ENCODE measurements around the gene HEPHL1.
"Not testable (repeated sequence)": the region's sequence is repeated elsewhere in the genome, so short reads cannot be mapped to it uniquely, and the experiment has no call there.

Gene HEPHL1, protein sequence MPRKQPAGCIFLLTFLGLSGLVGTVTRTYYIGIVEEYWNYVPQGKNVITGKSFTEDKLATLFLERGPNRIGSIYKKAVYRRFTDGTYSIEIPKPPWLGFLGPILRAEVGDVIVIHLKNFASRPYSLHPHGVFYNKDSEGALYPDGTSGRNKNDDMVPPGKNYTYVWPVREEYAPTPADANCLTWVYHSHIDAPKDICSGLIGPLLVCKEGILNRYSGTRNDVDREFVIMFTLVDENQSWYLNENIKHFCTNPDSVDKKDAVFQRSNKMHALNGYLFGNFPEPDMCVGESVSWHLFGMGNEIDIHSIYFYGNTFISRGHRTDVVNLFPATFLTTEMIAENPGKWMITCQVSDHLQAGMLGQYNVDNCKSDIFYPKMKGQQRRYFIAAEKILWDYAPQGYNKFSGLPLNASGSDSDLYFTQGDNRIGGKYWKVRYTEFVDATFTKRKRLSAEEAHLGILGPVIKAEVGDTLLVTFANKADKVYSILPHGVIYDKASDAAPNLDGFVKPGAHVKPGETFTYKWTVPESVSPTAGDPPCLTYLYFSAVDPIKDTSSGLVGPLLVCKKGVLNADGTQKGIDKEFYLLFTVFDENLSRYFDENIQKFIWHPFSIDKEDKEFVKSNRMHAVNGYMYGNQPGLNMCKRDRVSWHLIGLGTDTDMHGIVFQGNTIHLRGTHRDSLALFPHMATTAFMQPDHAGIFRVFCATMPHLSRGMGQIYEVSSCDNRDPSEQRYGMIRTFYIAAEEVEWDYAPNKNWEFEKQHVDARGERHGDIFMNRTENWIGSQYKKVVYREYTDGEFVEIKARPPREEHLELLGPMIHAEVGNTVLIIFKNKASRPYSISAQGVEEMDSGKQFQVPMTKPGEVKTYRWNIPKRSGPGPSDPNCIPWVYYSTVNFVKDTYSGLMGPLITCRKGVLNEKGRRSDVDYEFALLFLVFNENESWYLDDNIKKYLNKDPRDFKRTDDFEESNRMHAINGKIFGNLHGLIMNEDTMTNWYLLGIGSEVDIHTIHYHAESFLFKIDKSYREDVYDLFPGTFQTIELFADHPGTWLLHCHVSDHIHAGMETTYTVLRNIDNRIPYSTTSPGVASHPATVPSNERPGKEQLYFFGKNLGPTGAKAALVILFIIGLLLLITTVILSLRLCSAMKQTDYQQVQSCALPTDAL

DNA sequence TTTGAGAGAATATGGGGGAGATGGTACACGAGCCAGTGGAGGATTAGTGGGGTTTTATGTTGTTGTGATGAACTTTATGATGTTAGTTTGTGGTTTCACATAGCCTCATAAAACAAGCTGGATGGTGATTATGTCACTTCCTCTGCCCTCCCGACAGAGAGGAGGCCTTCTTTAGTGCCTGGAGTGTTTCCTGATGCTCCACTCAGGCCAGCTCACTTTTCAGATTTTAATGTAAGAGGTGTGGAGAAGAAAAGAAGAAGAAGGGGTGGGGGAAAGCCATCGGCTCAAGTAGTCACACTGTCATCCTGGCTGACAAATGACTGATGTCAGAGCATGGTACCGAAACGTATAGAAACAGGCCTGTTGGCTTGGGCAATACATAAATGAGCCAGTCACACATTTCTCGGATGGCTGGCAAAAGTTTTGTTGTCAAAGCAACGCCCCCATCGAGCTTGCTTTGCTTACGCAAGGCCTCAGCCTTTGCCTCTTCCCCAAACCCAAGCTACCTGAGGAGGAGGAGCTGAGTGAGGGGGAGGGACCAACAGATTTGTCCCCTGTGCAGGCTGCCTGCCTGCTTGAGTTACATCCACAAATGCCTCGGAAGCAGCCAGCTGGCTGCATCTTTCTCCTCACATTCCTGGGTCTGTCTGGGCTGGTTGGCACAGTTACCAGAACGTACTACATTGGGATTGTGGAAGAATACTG lies at the start of gene HEPHL1:
TSS of gene HEPHL1 (plus strand) at position 578 of the 705 bp plus-strand sequence. CDS start at position 593, 15 bp downstream.
- DNase-seq, result no peak

DNA sequence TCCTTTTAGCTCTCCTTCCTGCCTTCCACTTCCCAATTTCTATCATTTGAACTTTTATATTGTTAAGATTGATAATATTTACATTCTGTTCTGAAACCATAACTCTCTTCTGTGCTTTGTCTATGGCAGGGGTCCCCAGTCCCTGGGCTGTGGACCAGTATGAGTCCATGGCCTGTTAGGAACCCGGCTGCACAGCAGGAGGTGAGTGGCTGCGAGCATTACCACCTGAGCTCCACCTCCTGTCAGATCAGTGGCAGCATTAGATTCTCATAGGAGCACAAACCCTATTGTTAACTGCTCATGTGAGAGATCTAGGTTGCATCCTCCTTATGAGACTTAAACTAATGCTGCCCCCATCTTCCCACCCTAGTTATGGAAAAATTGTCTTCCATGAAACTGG lies 48.4 kb upstream of the HEPHL1 start:
- DNase-seq, result no peak

DNA sequence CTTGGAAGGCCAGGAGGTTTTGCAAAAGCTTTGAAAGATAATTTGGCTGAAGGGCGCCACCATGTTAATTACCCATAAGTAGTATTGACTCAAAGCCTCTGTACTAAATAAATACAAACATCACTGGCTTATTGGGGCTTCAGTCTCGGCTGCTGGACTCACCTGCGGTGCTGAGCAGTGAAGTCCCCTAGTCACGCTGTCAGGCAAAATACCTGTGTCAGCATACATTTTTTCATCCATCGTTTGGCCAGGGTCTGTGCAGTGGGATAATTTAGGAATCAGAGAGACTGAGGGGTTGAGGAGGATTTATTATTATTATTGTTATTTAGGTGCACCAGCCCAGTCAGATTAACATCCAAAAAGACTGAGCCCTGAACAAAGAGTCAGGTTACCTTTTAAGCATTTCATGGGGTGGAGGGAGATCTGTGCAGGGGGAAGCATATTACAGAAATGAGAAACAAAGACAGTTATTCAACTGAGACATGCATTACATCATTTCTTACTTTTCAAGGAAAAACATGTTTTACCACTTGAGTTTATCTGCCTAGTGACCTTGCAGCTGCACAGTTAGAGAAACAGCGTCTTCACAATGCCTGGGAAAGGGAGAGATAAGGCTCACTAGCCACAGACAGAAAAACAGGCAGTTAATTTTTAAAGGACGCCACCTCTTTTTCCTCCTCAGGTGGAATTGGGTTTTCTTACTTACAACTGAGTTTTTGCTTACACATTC lies 47.7 kb upstream of the HEPHL1 start:
- DNase-seq, result not testable (repeated sequence)

DNA sequence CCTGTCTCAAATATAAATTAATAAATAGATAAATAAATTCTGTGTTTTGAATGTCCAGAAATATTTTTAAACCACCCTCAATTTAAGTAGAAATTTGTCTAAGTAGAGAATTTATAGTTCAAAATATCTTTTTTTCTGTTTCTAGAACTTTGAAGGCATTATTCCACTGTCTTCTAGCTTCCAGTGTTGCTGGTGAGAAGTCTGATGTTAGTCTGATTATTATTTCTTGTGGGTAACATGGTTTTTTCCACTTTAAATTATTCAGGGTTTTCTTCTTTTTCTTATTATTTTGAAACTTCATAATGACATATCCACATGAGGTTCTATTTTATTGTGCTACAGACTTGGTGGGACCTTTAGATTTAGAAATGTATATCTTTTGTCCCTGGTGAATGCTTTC lies 46.4 kb upstream of the HEPHL1 start:
- DNase-seq, result no peak

DNA sequence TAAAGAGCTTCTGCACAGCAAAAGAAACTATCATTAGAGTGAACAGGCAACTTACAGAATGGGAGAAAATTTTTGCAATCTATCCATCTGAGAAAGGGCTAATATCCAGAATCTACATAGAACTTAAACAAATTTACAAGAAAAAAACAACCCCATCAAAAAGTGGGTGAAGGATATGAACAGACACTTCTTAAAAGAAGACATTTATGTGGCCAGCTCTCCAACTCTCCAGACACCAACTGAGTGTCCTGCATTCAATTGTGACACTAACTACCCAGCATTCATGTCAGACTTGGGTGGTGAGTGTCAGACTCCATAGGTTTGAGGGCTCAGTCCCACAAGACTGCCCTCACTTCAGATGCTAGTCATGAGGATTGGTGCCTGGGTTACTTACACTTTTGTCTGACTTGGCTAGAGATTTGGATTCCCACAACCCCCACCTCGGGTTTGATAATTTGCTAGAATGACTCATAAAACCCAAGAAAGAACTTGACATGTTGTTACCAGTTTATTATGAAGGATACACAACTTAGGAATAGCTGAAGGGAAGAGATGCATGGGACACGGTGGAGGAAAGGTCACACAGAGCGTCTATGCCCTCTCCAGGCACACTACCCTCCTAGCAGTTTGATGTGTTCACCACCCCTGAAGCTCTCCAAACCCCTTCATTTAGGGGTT lies 44.4 kb upstream of the HEPHL1 start:
- DNase-seq, result not testable (repeated sequence)

DNA sequence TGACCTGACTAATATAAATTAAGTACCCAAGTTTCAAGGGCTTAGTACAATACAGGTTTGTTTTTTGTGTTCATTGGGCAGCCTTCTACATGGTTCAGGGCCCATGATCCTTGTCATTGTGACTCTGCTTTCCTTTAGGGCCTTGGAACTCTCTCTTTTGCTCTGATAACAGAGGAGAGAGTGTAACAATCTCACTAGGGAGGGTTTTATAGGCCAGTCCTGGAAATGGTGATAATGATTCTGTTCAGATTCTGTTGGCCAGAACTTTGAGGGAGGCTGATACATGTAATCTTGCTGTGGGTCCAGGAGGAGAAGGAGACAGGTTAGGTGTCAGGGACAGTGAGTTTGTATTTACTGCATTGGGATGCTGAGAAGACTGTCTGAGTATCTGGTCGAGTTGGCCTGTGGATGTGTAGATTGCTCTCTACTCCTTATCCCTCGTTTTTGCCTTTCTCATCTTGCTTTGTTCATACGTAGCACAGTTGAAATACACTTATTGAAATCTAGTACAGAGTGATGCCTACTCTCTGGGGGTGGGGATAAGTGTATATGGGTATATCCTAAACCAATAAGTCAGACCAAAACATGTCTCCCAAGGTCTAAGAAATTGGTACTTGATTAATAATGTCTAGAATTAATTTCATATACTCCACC lies 37.5 kb upstream of the HEPHL1 start:
- DNase-seq, result no peak

DNA sequence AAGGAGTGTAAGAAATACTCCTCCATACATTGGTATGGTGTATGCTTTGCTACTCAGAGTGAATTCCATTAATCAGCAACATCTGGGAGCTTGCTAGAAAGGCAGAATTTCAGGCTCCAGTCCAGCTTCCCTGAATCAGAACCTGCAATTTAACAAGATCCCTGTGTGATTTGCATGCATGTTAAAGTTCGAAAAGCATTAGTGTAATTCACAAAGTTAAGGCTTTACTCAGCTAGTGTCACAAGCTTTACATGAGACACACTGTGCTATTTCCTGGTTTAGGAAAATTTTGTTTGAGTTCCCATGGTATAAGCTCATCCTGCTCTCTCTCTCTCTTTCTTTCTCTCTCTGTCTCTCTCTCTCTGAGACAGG lies 37.0 kb upstream of the HEPHL1 start:
- DNase-seq, result no peak

DNA sequence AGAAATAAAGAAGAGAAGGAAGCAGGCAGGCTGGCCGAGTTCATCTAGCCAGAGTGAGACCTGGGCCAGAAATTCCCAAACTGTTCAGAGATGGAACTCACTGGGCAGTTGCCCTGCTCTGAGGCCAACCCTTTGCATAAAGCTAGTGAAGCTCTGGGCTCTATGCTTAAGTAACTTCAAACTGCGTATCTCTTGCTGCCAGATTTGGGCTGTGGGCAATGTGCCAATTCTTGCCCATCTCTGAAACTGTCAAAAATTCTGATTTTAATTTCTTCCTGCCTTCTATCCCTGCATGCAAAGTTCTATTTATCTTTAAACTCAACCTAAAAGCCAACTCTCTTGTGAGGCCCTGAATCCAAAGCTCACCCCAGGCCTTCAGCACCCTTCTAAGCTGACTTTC lies 36.2 kb upstream of the HEPHL1 start:
- no peak for DNase-seq

DNA sequence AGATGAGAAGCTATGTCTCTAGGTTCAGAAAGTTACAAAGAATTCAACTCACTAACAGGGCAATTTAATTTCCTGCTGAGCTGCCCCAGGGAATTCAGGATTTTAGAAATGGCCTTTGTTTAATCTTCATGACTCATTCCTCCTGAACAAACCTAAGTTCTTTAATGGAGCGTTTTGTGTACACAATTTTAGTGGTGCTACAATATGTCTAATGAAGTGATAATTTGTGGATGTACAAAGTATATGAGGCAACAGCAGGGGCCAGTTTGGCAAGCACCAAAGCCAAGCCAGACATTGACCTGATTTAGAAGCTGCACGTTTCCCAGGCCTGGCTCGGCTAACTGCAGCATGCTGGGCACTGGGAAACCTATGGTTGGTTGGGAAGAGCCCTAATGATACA lies 34.4 kb upstream of the HEPHL1 start:
- DNase-seq, result no peak

DNA sequence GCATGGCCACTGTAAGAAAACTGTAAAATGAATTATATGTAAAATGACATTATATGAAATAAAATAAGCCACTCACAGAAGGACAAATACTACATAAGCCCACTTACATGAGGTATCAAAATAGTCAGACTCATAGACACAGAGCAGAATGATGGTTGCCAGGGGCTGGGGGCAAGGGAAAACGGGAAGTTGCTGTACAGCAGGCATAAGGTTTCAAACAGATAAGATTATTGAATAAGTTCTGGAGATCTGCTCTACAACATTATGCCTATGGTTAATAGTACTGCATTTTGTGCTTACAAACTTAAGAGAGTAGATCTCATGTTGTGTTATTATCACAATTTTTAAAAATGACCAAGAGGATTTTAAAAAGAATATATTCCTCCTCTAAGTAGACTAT lies 32.7 kb upstream of the HEPHL1 start:
- DNase-seq, result no peak

DNA sequence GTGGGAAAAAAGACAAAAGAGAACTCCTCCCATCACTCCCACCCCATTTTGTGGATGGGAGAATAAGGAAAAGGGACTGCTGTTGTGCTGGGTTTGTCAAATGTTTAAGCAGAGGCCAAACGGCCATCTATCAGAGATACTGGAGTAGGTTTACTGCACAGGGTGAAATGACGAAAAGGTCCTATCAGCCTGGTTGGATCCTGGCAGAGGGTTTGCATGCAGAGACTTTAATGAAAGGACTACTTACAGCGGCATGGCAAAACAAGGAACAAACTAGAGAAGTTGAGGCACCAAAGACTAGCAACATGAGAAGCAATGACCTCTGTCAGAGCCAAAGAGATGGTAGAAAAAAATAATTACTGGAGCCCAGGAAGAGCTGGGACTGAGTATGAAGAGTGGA lies 32.2 kb upstream of the HEPHL1 start:
- no peak for DNase-seq

DNA sequence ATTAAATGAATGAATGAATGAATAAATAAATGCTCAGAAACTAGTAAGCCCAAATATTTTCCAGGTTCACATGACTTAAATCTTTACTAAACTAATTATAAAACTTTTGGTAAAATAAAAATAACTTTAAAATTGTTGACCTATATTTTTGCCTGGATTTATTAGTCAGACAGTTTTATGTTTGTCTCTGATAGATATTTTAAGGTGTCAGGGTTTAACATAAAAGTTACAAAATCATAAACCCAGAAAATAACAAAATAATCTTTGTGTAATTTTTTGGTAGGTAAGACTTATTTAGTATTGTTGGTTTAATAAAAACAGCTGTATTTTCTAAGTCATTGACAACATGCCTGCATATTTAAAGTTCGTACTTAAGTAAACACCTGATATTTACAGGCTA lies 27.4 kb upstream of the HEPHL1 start:
- DNase-seq, result no peak

DNA sequence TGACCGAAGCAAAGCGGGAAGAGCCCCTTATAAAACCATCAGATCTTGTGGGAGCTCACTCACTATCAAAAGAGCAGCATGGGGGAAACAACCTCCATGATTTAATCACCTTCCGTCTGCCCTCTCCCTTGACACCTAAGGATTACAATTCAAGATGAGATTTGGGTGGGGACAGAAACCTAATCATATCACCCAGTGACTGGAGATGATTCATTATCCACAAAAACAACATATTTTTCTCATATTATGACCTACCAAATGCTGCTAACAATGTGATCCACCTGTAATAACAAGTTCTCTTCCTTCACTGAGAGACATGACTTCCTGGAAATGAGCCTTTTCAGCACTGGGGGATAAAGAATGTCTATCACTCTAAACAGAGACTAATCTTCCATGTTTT lies 23.4 kb upstream of the HEPHL1 start:
- DNase-seq, result no peak

DNA sequence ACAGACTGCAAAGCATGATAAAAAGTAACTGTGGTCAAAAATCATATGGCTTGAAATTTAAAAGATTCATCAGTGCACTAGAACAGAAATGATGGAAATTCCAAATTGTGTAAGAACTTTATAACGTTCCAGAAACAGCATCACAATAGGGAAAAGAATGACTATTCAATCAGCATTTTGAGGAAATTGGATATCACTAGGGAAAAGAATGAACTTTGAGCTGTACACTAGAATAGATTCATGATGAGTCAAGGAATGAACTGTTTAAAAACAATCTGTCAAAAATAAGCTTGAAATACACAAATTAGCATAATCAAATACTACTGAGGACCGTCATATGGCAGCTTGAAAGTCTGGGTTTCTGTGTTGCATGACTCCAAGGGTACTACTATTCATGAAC lies 20.5 kb upstream of the HEPHL1 start:
- DNase-seq, result no peak

DNA sequence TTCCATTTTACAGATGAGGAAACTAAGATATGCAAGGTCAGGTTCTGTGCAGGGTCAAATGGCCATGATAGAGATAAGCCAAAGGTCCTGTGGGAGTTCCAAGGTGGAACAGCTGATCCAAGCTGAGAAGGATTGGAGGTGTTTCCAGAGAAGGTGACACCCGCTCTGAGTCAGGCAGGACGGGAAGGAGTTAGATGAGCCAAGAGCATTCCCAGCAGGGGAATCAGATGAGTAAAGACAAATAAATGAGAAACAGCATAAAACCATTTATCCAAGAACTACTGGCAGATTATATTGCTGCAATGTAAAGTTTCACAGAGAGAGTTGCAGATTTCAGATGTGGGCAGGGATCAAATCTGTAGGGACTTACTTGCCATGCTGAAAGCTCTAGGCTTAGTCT lies 18.9 kb upstream of the HEPHL1 start:
- DNase-seq, result no peak

DNA sequence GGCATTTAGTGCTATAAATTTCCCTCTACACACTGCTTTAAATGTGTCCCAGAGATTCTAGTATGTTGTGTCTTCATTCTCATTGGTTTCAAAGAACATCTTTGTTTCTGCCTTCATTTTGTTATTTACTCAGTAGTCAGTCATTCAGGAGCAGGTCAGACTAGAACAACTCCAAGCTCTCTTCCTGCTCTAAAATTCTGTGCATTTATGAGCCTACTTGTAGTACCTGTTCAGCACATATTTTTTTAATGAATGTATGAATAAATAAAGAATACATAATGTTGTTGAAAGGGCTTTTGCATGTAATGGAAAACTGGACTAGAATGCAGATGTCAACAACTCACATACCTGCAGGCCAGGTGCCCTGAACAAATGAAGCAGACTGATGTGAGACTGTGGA lies 13.7 kb upstream of the HEPHL1 start:
- no peak for DNase-seq

DNA sequence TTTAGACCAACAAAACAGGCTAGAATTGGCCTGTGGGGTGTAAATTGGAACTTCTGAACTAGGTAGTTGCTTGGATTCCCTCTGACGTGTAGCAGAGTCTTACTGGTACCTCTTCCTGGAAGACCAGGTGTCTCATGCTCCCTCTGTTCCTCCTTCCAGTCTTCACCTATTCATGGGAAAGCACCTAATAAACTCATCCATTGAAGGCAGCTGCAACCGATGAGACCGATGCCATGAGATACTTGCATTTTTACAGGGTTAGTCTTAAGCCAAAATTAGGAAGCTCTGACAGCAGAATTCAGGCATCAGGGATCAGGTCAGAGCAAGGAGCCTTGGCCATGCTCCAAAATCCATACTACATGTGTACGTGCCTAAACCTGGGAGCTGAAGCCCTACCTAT lies 13.2 kb upstream of the HEPHL1 start:
- DNase-seq, result no peak

DNA sequence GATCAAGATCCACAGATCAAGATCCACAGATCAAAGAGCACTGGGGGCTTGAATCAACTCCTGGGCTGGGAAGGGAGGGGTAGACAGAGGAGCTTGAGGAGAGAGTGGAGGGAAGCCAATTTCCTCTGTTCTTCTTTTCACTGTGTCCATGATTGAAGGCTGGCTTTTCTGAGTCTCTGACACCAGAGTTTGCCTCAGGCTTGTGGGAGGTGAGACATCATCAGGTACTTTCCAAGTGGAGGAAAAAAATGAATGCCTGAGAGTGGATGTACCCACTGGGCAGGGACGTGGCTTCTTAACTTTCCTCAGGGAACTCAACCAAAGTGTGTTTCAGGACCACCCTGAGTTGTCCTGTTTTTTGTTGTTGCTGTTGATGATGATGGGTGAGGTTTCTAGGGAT lies 11.0 kb upstream of the HEPHL1 start:
- DNase-seq, result no peak

DNA sequence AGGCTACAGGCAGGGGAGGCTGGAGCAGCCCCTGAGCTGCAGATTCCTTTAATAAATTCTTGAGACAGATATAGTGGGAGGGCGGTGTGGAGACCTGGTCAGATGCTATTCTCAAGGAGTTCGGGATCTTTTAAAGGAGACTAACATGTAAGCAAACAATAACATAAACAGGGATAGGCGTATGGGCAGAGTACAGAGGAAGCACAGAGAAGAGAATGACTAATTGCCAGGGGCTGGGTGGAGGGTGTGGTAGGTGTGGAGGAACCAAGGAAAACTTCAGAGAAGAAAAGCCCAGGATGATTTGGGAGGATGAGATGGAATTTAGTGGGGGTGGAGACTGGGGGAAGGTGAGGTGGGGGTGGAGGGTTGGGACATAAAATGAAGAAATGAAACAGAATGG lies 9.7 kb upstream of the HEPHL1 start:
- DNase-seq, result no peak

DNA sequence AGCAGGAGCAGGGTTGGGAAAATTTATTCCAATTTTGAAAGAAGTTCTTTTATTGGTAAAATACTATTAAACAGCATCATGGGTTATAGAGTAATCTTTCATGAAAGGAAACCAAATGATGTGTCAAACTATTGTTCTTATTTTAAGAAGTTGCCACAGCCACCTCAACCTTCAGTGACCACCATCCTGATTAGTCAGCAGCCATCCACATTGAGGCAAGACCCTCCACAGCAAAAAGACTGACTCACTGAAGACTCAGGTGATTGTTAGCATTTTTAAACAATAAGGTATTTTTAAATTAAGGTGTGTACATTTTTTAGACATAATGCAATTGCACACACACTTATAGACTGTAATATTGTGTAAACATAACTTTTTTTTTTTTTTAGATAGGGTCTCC lies 3.7 kb upstream of the HEPHL1 start:
- DNase-seq, result no peak
